ENCODE measurements around the gene NHLRC3. TPM values are rescaled to one million over a fixed set of nuclear protein-coding genes. Genes with fewer than 3 reads are reported as not detected.

Gene NHLRC3
- total RNA-seq, 2 donors from 2014 or later: 18.4 to 23.8 TPM

GRCh38 chr13:39052944-39053343 lies 14.7 kb downstream of the NHLRC3 start:
- intact Hi-C loops (cut with DNase I): loop anchor here (5.0 kb wide), 1 partner anchor 559 kb away; no protein-coding TSS in a partner anchor
- Histone ChIP-seq H3K27ac (no peak overlapping the region), H3K9me3 (no peaks in the 10 kb centered on the region), H3K36me3 (no peaks in the 10 kb centered on the region), H3K4me1 (no peaks in the 10 kb centered on the region), H3K4me3 (no peak overlapping the region), H3K9ac (ENCODE audit: low read depth in 2 of 2, low read length in 2 of 2) (no peak overlapping the region), H3K27me3 (no peaks in the 10 kb centered on the region)
- no peak for DNase-seq
- no peak for TF ChIP-seq CTCF (IDR thresholded peaks at IDR 0.05)

GRCh38 chr13:39054112-39054511 lies 15.9 kb downstream of the NHLRC3 start:
- intact Hi-C loops (cut with DNase I): loop anchor here (5.0 kb wide), 1 partner anchor 558 kb away; no protein-coding TSS in a partner anchor
- Histone ChIP-seq H3K27me3 (no peaks in the 10 kb centered on the region), H3K4me1 (no peaks in the 10 kb centered on the region), H3K4me3 (no peak overlapping the region), H3K27ac (no peak overlapping the region), H3K9ac (ENCODE audit: low read depth in 2 of 2, low read length in 2 of 2) (no peak overlapping the region), H3K9me3 (no peaks in the 10 kb centered on the region), H3K36me3 (no peaks in the 10 kb centered on the region)
- no peak for DNase-seq
- TF ChIP-seq CTCF (IDR thresholded peaks at IDR 0.05): no peak

GRCh38 chr13:39056018-39056417 lies 17.8 kb downstream of the NHLRC3 start:
- no peak overlapping the region for H3K9ac ChIP-seq (ENCODE audit: low read depth in 2 of 2, low read length in 2 of 2)
- H3K4me3 ChIP-seq: no peak overlapping the region
- no peaks in the 10 kb centered on the region for H3K27me3 ChIP-seq
- TF ChIP-seq CTCF (IDR thresholded peaks at IDR 0.05): no peak
- H3K36me3 ChIP-seq: no peaks in the 10 kb centered on the region
- no peaks in the 10 kb centered on the region for H3K4me1 ChIP-seq
- intact Hi-C loops (cut with DNase I): no loop called here
- no peak for DNase-seq
- no peak overlapping the region for H3K27ac ChIP-seq
- H3K9me3 ChIP-seq: no peaks in the 10 kb centered on the region

GRCh38 chr13:39058040-39058439 lies 19.8 kb downstream of the NHLRC3 start:
- H3K36me3 ChIP-seq: no peaks in the 10 kb centered on the region
- DNase-seq: no peak
- no peak for TF ChIP-seq CTCF (IDR thresholded peaks at IDR 0.05)
- H3K9ac ChIP-seq (ENCODE audit: low read depth in 2 of 2, low read length in 2 of 2): no peak overlapping the region
- no peaks in the 10 kb centered on the region for H3K27me3 ChIP-seq
- H3K27ac ChIP-seq: no peak overlapping the region
- intact Hi-C loops (cut with DNase I): no loop called here
- H3K4me1 ChIP-seq: no peaks in the 10 kb centered on the region
- H3K4me3 ChIP-seq: no peak overlapping the region
- H3K9me3 ChIP-seq: no peaks in the 10 kb centered on the region

- H3K36me3 ChIP-seq: no peaks in the 10 kb centered on the region
- H3K9me3 ChIP-seq: no peaks in the 10 kb centered on the region
- no peak overlapping the region for H3K9ac ChIP-seq (ENCODE audit: low read depth in 2 of 2, low read length in 2 of 2)
- no peaks in the 10 kb centered on the region for H3K27me3 ChIP-seq
- no peak overlapping the region for H3K4me3 ChIP-seq
- H3K4me1 ChIP-seq: no peaks in the 10 kb centered on the region
- no peak overlapping the region for H3K27ac ChIP-seq
- no peak for TF ChIP-seq CTCF (IDR thresholded peaks at IDR 0.05)
- intact Hi-C loops (cut with DNase I): no loop called here
- no peak for DNase-seq
These were observed 23.7 kb downstream of the NHLRC3 start for GRCh38 chr13:39062004-39062403.

GRCh38 chr13:39072842-39073241 lies 34.6 kb downstream of the NHLRC3 start:
- Histone ChIP-seq H3K27me3 (no peaks in the 10 kb centered on the region), H3K27ac (no peak overlapping the region), H3K36me3 (no peaks in the 10 kb centered on the region), H3K9ac (ENCODE audit: low read depth in 2 of 2, low read length in 2 of 2) (no peak overlapping the region), H3K4me1 (no peaks in the 10 kb centered on the region), H3K4me3 (no peak overlapping the region), H3K9me3 (no peaks in the 10 kb centered on the region)
- no peak for TF ChIP-seq CTCF (IDR thresholded peaks at IDR 0.05)
- DNase-seq: no peak
- intact Hi-C loops (cut with DNase I): no loop called here
